Neural progenitor cell (in vitro differentiated cells): ENCODE data around the gene ZSCAN9. TPM values are rescaled to one million over a fixed set of nuclear protein-coding genes. Genes with fewer than 3 reads are reported as not detected.

Experiments used
- DNase-seq: peaks from one replicate; pipeline ENCODE4 v3.0.0-alpha.2; 2016; ENCODE audit warnings: low spot score
- H2AFZ ChIP-seq: fragments of 200-600 bp; sonication (generic); replicated peaks from 2 replicates; pipeline ENCODE4 v1.6.1; 2016; ENCODE audit warnings: antibody characterized with exemption
- H3F3A ChIP-seq: fragments of 200-600 bp; sonication (generic); 2 replicates; pipeline ENCODE4 v1.6.1; 2016; ENCODE audit warnings: antibody characterized with exemption, low read depth
- H3K27ac ChIP-seq: fragments of 200-600 bp; sonication (generic); 2 replicates; pipeline ENCODE4 v1.5.1; 2016; ENCODE audit warnings: mild to moderate bottlenecking
- H3K27me3 ChIP-seq: fragments of 200-600 bp; sonication (generic); 2 replicates; pipeline ENCODE4 v1.6.1; 2016; ENCODE audit warnings: mild to moderate bottlenecking, moderate library complexity
- H3K36me3 ChIP-seq: fragments of 200-600 bp; sonication (generic); 2 replicates; pipeline ENCODE4 v1.5.1; 2016
- H3K4me1 ChIP-seq: fragments of 200-600 bp; sonication (generic); 2 replicates; pipeline ENCODE4 v1.6.1; 2016; ENCODE audit warnings: mixed run types
- H3K4me2 ChIP-seq: fragments of 200-600 bp; sonication (generic); 2 replicates; pipeline ENCODE4 v1.6.1; 2016
- H3K4me3 ChIP-seq: fragments of 200-600 bp; sonication (generic); 2 replicates; pipeline ENCODE4 v1.5.1; 2016
- H3K79me2 ChIP-seq: fragments of 200-600 bp; sonication (generic); 2 replicates; pipeline ENCODE4 v1.6.1; 2016; ENCODE audit warnings: low read depth
- H3K9ac ChIP-seq: fragments of 200-600 bp; sonication (generic); 2 replicates; pipeline ENCODE4 v1.6.1; 2016
- H3K9me3 ChIP-seq: fragments of 200-600 bp; sonication (generic); 2 replicates; pipeline ENCODE4 v1.5.1; 2016; ENCODE audit warnings: low read depth
- H4K20me1 ChIP-seq: fragments of 200-600 bp; sonication (generic); 2 replicates; pipeline ENCODE4 v1.6.1; 2016; ENCODE audit warnings: low read depth
- H3K27ac Mint-ChIP-seq: 3 replicates; pipeline ENCODE4 v1.8.0; 2021; ENCODE audit warnings: mixed read lengths
- H3K27me3 Mint-ChIP-seq: 2 replicates; pipeline ENCODE4 v1.8.0; 2022; ENCODE audit warnings: low read depth, mild to moderate bottlenecking, inconsistent platforms, moderate library complexity, mixed read lengths; ENCODE audit not compliant: insufficient read depth
- H3K36me3 Mint-ChIP-seq: 3 replicates; pipeline ENCODE4 v1.8.0; 2021; ENCODE audit warnings: mixed read lengths
- H3K4me1 Mint-ChIP-seq: 3 replicates; pipeline ENCODE4 v1.8.0; 2021; ENCODE audit warnings: mixed read lengths
- H3K4me3 Mint-ChIP-seq: 3 replicates; pipeline ENCODE4 v1.8.0; 2021; ENCODE audit warnings: mild to moderate bottlenecking, moderate library complexity, mixed read lengths
- H3K9me3 Mint-ChIP-seq: 3 replicates; pipeline ENCODE4 v1.8.0; 2020; ENCODE audit warnings: mixed read lengths
- EZH2 ChIP-seq: fragments of 200-600 bp; sonication (generic); IDR thresholded peaks from 2 replicates; pipeline ENCODE4 v1.6.1; 2017; ENCODE audit warnings: antibody characterized with exemption, mild to moderate bottlenecking, moderate library complexity
- EZH2phosphoT487 ChIP-seq: fragments of 200-600 bp; sonication (generic); IDR thresholded peaks from 2 replicates; pipeline ENCODE4 v1.6.1; 2017; ENCODE audit warnings: antibody characterized with exemption
- total RNA-seq: library from RNA; depleted of rRNA; stranded (reverse); fragments of >200 nt; gene quantifications from 2 replicates; pipeline ENCODE4 v1.2.3, GENCODE V29; 2015; ENCODE audit warnings: low replicate concordance
- TF ChIP-seq, protein P1 (sequence below): fragments of 200-600 bp; sonication (generic); IDR thresholded peaks from 2 replicates; pipeline ENCODE4 v1.5.1; 2017; ENCODE audit warnings: antibody characterized with exemption, mild to moderate bottlenecking

ZSCAN9 gene
- total RNA-seq, 1 donor from 2014 or later: 34.6 TPM

DNA sequence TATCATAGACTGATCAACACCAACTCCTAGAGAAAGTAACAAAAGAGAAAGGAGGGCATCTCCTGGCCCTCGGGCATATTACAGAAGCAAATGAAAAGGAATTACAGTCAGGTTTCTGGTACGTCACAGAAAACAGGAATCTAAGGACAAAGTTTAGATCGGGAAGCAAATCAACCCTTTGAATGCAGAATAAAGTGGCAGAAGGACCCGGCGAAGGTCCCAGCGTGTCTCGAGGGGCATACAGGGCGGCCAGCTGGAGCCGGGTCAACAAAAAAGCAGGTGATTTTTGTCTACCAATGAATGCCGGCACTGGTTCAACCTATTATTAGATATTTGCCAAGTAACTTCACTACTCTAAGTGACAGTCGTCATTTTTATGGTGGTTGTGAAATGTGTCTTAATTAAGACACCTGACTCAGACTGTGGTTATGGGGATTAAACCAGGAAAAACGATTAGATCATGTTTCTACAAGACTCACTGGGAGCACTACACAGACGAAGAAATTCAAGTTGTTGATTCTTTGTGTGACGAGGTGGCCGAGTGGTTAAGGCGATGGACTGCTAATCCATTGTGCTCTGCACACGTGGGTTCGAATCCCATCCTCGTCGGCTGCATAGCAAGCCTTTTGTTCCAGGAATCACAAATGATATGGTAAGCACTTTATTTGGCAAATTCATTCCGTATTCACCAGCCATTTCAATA is 12.4 kb upstream of the ZSCAN9 start:
- H4K20me1 ChIP-seq: no peaks in the 10 kb centered on the region
- H3F3A ChIP-seq: peaks cover 27% of the 10 kb centered on the region
- peaks cover 21% of the 10 kb centered on the region for H3K4me1 Mint-ChIP-seq
- no peaks in the 10 kb centered on the region for H3K36me3 Mint-ChIP-seq
- H3K79me2 ChIP-seq: no peaks in the 10 kb centered on the region
- H3K4me3 ChIP-seq: peak overlapping the region; percentile 57
- H3K9me3 ChIP-seq: no peaks in the 10 kb centered on the region
- peak overlapping the region; percentile 83 for H3K4me3 Mint-ChIP-seq
- H3K27me3 Mint-ChIP-seq: peaks cover 50% of the 10 kb centered on the region
- H3K36me3 ChIP-seq: no peaks in the 10 kb centered on the region
- H3K4me1 ChIP-seq: peaks cover 14% of the 10 kb centered on the region
- no peak overlapping the region for H3K27ac ChIP-seq
- DNase-seq: peak; percentile 78
- peak overlapping the region; percentile 84 for H3K4me2 ChIP-seq
- peak overlapping the region; percentile 78 for H2AFZ ChIP-seq
- TF ChIP-seq, protein P1, sequence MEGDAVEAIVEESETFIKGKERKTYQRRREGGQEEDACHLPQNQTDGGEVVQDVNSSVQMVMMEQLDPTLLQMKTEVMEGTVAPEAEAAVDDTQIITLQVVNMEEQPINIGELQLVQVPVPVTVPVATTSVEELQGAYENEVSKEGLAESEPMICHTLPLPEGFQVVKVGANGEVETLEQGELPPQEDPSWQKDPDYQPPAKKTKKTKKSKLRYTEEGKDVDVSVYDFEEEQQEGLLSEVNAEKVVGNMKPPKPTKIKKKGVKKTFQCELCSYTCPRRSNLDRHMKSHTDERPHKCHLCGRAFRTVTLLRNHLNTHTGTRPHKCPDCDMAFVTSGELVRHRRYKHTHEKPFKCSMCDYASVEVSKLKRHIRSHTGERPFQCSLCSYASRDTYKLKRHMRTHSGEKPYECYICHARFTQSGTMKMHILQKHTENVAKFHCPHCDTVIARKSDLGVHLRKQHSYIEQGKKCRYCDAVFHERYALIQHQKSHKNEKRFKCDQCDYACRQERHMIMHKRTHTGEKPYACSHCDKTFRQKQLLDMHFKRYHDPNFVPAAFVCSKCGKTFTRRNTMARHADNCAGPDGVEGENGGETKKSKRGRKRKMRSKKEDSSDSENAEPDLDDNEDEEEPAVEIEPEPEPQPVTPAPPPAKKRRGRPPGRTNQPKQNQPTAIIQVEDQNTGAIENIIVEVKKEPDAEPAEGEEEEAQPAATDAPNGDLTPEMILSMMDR: no peak
- no peak for TF ChIP-seq EZH2
- no peak for TF ChIP-seq EZH2phosphoT487
- H3K27me3 ChIP-seq: peaks cover 88% of the 10 kb centered on the region
- no peak overlapping the region for H3K9ac ChIP-seq
- peaks cover 3% of the 10 kb centered on the region for H3K9me3 Mint-ChIP-seq
- peak overlapping the region; percentile 9 for H3K27ac Mint-ChIP-seq

DNA sequence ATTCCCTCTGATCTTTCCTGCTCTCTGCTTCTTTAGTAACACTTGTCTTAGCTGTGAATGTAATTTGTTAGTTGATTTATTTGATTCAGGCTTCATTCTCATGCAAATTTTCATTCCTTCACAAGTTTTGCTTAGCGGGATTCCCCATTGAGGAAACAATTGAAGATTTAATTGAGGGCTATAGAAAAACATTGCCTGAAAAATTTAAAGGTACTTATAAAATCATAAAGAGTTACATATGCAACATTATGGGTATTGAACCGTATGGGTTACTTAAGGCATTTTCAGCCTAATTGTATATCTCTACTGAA is 11.9 kb upstream of the ZSCAN9 start:
- peaks cover 14% of the 10 kb centered on the region for H3K4me1 ChIP-seq
- H3K27me3 ChIP-seq: peaks cover 83% of the 10 kb centered on the region
- peaks cover 23% of the 10 kb centered on the region for H3F3A ChIP-seq
- H3K9ac ChIP-seq: no peak overlapping the region
- H3K4me3 Mint-ChIP-seq: peak overlapping the region; percentile 83
- H3K9me3 ChIP-seq: no peaks in the 10 kb centered on the region
- H3K36me3 ChIP-seq: no peaks in the 10 kb centered on the region
- TF ChIP-seq, protein P1: no peak
- TF ChIP-seq EZH2 (no peak), EZH2phosphoT487 (no peak)
- no peaks in the 10 kb centered on the region for H4K20me1 ChIP-seq
- no peak overlapping the region for H3K27ac ChIP-seq
- H3K27me3 Mint-ChIP-seq: peaks cover 50% of the 10 kb centered on the region
- H3K36me3 Mint-ChIP-seq: no peaks in the 10 kb centered on the region
- DNase-seq: no peak
- H2AFZ ChIP-seq: no peak overlapping the region
- H3K27ac Mint-ChIP-seq: no peak overlapping the region
- no peaks in the 10 kb centered on the region for H3K79me2 ChIP-seq
- H3K9me3 Mint-ChIP-seq: peaks cover 3% of the 10 kb centered on the region
- peaks cover 17% of the 10 kb centered on the region for H3K4me1 Mint-ChIP-seq
- peak overlapping the region; percentile 84 for H3K4me2 ChIP-seq
- H3K4me3 ChIP-seq: peak overlapping the region; percentile 57

DNA sequence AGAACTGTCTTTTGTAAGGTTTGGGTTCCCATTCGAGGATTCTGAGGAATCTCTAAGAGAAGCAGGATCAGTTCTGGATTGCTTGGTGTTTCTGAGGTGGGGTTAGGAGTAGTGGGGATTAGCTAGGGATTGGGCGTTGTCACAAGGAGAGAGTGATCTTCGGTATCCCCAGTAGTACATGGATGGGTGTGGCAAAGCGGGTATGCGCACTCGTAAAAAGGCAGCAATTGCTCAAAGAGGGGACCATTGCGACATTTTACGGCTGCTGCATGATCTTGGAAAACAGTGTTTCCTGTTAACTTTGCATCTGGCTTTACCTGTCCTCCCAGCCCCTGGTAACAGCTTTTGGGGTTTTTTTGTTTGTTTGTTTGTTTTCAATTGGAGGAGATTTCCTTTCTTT is 9.7 kb upstream of the ZSCAN9 start:
- H3K36me3 Mint-ChIP-seq: no peaks in the 10 kb centered on the region
- no peak overlapping the region for H3K27ac Mint-ChIP-seq
- no peaks in the 10 kb centered on the region for H3K9me3 ChIP-seq
- no peaks in the 10 kb centered on the region for H3K79me2 ChIP-seq
- peaks cover 3% of the 10 kb centered on the region for H3K9me3 Mint-ChIP-seq
- H3K27me3 ChIP-seq: peaks cover 77% of the 10 kb centered on the region
- H3K27me3 Mint-ChIP-seq: peaks cover 33% of the 10 kb centered on the region
- TF ChIP-seq, protein P1: no peak
- TF ChIP-seq EZH2phosphoT487: no peak
- TF ChIP-seq EZH2: no peak
- H4K20me1 ChIP-seq: no peaks in the 10 kb centered on the region
- H3K9ac ChIP-seq: no peak overlapping the region
- peaks cover 23% of the 10 kb centered on the region for H3F3A ChIP-seq
- no peak overlapping the region for H2AFZ ChIP-seq
- H3K4me1 ChIP-seq: peaks cover 14% of the 10 kb centered on the region
- H3K4me3 ChIP-seq: no peak overlapping the region
- no peak for DNase-seq
- H3K4me3 Mint-ChIP-seq: no peak overlapping the region
- no peak overlapping the region for H3K4me2 ChIP-seq
- peaks cover 13% of the 10 kb centered on the region for H3K4me1 Mint-ChIP-seq
- H3K36me3 ChIP-seq: no peaks in the 10 kb centered on the region
- no peak overlapping the region for H3K27ac ChIP-seq
